Right renal pelvis (tissue), 4 donors: ENCODE data around the gene EVL. TPM values are rescaled to one million over a fixed set of nuclear protein-coding genes. Genes with fewer than 3 reads are reported as not detected.
"Not testable (repeated sequence)": the region's sequence is repeated elsewhere in the genome, so short reads cannot be mapped to it uniquely, and the experiment has no call there.

ENCODE experiments used
- DNase-seq, 4 donors: peaks; one replicate each; pipeline ENCODE4 v3.0.0-alpha.2; 2013; ENCODE audit warnings: low read depth in 4 of 4, low spot score in 3 of 4, missing footprints in 1 of 4
- polyA plus RNA-seq, 4 donors: library from polyadenylated mRNA; unstranded; fragments of 120-200 nt; gene quantifications; one replicate each; pipeline ENCODE4 v1.2.1, GENCODE V29; 2013; ENCODE audit not compliant: insufficient read length in 4 of 4

EVL gene
- polyA plus RNA-seq, 4 donors, result 118 to 145 (median 128) TPM

DNA sequence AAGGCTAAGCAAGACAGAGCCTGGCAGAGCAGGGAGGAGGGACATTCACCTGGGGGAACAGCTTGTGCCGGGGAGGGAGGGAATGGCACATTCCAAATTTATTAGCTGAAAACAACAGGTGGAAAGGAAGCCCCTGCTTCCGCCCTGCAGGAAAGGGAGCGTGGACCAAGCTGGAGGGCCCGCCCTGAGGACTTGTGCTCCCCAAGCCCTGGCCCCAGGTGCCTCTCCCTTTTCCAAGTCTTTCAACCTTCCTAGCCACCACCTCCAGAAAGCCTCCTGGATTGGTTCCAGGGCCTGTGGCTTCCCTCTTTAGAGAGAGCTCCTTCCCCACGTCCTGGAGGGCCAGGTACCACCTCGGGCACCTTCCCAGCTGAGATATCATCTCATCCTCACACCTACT, 91.6 kb downstream of the EVL start:
- DNase-seq, result no peak

DNA sequence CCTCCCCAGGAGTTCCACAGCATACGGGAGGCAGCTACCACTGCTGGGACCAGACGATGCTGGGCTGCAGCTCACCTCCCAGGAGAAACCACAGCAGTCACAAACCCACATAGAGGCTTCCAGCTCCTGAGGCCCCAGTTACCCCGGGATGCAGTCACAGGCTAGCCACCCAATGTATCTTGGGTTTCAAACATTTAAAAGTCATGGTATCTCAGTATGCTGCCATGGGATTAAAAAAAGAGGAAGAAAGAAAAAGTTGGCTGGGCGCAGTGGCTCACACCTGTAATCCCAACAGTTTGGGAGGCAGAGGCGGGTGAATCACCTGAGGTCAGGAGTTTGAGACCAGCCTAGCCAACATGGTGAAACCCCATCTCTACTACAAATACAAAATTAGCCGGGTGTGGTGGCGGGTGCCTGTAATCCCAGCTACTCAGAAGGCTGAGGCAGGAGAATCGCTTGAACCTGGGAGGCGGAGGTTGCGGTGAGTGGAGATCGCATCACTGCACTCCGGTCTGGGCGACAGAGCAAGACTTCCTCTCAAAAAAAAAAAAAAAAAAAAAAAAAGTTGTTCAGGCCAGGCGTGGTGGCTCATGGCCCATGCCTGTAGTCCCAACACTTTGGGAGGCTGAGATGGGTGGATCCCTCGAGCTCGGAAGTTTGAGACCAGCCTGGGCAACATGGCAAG, 92.5 kb downstream of the EVL start:
- DNase-seq, result not testable (repeated sequence)

DNA sequence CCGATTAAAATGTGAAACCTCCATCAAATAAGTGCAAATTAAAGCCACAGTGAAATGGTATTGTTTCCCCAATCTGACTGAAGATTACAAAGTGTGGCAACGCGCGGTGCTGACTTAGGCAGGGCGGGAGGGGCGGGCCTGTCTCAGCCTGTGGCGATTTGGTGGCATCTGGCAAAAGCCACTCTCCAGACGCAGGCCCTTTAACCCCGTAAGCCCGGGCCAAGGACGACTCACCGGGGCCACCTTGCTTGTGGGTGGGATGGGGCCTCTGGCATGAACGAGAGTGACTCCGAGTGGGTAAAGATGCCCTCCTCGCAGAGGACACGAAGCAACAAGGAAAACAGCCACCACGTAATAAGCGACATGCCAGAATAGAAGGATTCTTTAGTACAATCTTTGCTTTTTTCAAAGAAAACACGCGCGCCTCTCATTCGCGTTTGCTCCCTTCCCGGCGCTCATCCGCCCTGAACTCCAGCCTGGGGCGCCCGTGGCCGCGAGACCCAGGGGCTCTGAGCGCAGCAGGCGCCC, 93.4 kb downstream of the EVL start:
- DNase-seq, result no peak

DNA sequence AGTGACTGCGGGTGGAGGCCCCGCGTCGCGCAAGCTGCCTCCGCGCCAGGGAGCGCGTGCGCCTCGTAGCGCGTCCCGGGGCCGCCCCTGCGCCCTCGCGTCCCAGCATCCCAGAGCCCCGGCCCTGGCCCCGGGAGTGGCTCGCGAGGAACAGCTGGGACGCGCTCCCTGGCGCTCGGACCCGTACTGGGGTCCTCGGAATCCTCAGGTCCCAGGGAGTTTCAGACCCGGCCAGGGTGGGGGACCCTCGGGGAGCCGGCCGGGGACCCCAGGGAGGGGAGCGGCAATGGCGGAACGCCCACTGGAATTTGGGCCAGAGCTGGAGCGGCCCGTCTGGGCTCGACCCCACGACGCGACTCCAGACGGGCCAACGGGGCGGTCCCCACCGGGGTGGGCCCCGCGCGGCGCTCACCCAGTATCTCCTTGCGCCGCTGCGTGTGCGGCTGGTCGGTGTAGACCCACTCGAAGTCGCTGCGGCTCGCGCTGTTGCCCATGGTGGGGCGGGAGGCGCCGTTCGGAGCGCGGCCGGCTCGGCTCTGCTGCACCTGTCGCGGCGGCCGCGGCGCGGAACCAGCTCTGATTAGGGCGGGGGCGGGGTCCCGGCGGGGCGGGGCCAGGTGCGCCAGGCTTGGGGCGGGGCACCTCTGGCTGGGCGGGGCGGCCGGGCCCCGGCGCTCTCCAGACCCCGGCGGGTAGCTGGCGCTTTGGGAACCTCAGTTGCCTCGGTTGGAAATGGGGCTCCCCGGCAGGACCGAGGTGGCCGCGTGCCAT, 94.1 kb downstream of the EVL start, which contains the start of gene DEGS2:
Gene DEGS2 (minus strand): TSS at position 552 of the 771 bp plus-strand sequence. CDS start 58 bp downstream, at position 494.
- DNase-seq, result no peak

DNA sequence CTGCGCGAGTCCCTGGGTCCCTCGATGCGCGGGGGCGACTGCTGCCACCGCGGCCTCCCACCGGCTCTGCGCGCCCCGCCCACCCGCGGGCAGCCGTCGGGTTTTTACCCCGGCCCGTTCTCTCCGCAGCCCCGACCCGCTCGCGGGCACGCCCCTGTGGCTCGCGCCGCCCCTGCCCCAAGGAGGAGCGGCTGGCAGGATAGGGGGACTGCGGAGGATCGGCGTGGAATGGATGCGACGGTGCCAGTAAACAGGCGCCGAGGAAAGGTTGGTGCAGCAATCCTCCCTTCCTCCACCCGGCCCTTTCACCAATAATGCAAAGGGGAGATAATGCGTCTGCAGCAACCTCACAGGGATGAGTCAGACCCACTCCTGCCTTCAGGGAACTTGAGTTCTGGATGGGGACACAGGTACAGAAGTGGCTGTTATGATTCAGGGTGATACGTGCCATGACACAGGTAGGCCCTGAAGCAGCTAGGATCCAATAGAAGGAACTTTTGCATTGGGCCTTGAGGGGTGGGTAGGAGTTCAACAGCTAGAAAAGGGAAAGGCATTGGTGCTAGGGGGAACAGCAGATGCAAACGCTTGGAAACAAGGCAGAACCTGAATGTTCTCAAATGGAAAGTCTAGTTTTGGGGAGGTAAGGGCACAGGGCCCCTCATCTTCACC, 94.8 kb downstream of the EVL start:
- no peak for DNase-seq

DNA sequence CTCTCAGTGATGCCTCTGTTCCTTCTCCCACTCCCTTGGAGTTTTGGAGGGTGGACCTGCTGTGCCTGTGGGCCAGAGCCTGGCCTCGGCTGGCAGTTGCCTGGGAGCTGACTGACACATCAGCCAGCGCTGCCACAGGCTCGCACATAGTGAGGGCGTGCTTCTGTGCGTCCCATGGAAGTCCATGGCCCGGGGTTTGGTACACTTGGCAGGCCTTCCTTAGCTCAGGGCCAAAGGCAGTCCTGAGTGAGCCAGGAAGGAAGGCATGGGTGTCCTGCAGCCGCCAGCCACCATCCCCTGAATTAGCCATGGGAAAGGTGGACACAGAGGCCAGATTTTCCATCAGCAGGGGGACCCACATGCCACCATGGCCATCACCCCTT, 95.3 kb downstream of the EVL start:
- no peak for DNase-seq

DNA sequence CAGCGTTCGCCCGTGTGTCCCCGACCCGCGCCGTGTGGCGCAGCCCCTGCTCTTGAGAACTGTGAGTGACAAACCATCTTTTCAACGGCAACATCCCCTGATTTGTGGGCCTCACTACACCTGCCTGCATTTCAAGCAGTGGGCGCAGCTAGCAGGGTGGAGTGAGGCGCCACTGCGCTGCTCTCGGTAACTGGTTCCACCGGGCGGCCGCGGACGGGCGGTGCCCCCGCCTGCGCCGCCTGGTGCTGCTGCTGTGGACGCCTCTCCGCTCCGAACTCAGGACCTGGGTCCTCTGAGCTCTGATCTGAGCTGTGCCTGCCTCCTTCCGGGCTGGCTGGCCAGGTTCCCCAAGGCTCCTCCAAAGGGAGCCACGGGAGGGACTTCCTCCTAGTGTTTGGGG, 100.2 kb downstream of the EVL start:
- DNase-seq, result no peak

DNA sequence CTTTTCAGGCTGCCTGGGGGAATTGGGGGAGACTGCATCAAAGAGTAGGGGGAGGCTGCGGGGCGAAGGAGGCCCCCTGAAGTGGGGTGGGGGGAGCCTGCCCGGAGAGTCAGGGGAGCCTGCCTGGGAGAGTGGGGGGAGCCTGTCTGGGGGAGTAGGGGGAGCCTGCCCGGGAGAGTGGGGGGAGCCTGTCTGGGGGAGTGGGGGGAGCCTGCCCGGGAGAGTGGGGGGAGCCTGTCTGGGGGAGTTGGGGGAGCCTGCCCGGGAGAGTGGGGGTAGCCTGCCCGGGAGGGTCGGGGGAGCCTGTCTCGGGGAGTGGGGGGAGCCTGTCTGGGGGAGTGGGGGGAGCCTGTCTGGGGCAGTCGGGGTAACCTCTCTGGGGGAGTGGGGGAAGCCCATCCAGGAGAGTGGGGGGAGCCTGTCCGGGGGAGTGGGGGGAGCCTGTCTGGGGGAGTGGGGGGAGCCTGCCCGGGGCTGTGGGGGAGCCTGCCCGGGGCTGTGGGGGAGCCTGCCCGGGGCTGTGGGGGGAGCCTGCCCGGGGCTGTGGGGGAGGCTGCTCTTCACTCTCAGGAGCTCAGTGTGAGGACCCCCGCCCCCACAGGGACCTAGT, 100.7 kb downstream of the EVL start:
- no peak for DNase-seq

DNA sequence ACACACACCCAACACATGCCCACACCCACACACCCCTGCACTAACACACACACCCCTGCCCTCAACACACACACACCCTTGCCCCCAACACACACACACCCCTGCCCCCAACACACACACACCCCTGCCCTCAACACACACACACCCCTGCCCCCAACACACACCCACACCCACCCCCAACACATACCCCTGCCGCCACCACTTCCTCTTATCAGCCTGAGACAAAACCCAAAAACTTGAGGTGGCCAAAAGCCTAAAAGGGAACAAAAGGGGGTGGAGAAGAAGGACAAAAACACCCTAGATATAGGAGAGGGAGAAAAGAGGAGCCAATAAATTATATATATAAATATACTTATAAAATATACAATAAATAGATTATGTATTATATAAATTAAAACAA, 103.3 kb downstream of the EVL start:
- no peak for DNase-seq

DNA sequence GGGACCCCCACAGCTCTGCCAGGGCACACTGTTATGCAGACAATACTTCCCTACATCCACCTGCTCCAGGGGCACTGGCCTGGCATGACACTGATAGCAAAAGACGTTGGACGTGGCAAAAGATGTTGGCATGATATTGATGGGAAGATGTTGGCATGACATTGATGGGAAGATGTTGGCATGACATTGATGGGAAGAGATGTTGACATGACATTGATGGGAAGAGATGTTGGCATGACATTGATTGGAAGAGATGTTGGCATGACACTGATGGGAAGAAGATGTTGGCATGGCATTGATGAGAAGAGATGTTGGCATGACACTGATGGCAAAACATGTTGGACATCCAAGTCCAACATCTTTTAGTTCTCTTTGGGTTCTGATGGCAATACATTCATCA, 105.7 kb downstream of the EVL start:
- no peak for DNase-seq

DNA sequence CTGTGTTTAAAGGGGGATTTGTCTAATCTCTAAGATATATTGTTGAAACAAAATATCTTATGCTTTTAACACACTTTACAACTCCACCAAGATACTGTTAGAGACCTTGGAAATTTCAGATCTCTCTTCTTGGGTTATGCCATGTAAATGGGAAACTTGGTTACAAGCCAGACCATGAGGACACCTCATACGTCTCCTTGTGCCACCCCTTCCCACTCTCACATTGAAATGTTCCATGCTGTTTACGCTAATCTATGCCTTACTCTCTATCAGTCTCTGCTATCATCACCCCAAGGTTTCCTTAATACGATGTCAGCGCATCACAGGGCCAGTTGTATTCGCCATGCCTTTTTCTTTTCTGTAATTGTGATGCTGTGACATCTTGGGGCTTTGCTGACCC, 107.6 kb downstream of the EVL start:
- DNase-seq, result no peak

DNA sequence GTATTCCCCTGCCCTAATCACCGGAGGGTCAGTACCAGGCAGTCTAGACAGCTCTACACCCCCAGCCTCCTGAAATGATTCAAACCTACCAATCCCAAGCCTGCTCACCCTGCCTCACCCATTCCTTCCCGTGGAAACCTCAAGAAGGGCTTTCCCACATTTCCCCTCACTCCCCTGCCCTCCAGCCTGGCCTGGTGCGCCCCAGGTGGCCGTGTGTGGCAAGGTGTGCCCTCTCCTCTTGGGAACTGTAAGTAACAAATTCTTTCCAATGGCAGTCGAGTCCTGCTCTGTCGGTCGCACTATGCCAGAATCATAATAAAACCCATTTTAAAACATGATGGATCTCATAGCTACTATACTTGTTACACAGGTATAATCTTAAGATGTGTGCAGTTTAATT, 108.1 kb downstream of the EVL start:
- no peak for DNase-seq

DNA sequence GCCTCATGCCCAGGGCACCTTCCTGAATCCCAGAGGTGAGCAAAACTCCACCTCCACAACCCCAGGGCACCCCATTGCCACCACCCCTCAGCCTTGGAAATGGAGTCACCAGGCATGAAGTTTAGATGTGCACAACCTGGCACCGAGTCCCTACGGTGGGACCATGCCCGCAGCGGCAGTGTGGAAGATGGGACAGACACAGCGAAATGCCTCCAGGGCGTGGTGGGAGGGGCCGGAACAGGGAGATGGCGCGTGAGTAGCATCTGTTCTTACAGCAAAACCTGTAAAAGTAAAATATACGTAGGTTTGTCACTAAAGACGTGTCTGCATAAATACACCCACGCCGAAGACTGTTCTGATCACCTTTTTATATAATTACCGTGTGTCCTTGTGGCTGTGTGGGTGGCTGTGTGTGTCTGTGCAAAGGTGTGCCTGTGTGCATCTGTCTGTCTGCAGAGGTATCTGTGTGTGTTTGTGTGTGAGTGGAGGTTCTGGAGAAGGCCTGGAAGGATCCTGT, 111.6 kb downstream of the EVL start:
- no peak for DNase-seq

DNA sequence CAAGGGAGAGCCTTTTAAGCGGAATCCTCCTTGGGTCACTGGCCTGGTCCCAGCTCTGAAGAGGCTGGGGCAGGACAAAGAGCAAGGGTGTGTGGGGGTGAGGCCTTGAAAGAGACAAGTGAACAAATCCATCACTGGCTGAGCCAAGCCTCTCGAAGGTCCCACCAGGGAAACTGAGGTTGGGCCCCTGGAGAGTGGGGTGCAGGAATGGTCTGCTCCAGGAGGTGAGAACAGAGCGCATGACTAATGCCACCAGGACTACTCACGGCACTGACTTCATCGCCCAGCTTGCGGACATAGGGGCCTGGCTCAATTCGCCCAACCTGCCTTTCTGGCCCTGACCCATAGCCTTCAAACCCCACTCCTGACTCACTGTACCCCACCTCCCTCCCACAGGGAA, 113.5 kb downstream of the EVL start:
- DNase-seq, result no peak

DNA sequence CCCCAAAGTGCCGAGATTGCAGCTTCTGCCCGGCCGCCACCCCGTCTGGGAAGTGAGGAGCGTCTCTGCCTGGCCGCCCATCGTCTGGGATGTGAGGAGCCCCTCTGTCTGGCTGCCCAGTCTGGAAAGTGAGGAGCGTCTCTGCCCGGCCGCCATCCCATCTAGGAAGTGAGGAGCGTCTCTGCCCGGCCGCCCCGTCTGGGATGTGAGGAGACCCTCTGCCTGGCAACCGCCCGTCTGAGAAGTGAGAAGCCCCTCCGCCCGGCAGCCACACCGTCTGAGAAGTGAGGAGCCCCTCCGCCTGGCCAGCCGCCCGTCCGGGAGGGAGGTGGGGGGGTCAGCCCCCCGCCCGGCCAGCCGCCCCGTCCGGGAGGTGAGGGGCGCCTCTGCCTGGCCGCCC, 115.4 kb downstream of the EVL start:
- DNase-seq, result not testable (repeated sequence)

DNA sequence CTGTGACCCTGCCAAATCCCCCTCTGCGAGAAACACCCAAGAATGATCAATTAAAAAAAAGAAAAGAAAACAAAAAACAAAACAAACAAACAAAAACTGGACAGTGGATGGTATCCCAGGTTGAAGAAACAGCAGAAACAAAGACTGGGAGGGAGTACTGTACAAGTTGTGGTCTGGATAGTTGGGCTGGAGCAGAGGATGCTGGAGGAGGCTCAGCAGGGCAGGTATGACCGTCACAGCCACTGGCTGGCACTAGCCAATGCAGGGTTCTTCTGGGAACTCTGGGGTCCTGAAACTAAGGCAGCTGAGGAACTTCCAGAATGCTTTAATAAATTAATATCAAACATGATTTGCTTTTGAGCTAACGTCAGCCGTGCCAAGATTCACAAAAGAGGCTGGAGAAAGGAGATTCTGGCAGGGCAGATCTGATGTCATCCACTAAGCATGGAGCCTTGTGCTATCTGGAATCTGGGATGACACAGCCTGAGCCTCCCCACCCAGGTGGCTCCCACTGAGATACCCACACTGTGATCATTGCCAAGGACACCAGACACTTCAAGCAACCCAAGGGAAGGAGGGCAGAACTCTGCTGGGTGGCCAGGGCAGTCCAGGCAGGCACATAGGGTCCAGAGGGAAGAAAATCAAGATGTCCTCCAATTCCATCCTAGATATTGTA, 116.8 kb downstream of the EVL start:
- not testable (repeated sequence) for DNase-seq

DNA sequence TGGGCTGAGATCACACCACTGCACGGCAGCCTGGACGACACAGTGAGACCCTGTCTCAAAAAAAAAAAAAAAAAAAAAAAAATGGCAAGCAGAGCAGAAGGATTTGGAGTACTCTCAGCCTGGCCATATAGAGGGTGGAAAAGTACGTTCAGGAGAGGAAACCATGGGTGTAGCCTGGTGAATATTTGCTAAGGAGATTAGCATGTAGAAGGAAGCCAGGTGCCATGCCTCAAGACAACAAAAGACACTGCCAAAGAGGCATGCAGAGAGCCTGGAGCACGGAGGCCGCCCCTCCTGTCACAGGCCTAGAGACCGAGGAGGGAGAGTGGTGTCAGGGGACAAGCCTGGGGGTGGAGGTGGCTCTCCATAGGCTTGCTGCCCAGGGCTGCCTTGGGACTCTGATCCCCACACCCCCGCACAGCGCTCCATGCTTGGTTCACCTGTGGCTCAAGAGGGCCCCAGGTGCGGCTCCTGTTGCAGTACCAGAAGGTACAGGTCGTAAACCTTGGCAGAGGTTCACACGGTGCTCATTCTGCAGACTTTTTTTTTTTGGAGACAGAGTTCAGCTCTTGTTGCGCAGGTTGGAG, 122.1 kb downstream of the EVL start:
- no peak for DNase-seq

DNA sequence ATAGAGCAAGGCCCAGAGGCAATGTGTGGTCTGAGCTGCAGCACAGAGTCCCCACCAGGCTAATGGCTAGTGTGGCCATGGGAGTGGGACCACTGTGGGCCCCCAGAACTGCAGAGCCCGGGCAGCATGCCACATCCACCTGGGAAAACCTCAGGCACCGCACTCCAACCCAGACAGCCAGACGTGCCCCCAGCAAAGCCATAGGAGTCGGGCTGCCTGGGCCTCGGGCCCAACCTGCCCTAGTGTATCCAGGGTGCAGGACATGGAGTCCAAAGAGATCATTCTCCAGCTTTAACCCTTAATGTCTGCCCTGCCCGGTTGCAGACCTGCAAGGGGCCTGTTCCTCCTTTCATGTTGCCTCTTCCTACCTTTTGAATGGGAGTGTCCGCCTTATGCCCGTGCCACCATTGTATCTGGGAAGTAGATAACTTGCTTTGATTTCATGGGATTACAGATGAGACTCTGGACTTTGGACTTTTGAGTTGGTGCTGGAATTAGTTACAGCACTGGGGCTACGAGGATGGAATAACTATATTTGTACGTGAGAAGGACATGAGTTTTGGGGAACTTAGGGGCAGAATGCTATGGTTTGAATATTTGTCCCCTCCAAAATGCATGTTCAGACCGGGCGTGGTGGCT, 123.3 kb downstream of the EVL start:
- DNase-seq, result no peak

DNA sequence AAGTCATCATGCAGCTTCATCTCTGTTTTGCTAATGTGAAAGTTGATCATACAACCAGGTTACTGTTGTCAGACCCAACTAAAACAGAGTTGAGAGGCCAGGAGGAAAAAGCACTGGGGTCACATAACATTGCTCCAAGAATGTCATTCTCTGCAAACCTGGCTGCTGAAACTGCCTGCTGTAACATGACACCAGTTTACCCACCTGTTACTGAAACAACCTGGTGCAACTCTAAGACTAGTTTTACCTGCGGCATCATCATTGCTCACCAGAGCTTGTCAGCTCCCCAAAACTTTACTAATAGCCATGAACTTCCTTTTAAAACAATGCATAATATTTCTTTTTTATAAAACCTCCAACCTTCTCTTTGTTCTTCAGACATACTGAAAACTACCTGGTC, 124.9 kb downstream of the EVL start:
- DNase-seq, result no peak
